BE2C (cell line): ENCODE results near the gene NBAS.

Experiments
- DNase-seq: peaks from one replicate; pipeline ENCODE4 v3.0.0-alpha.2; 2020
- H3K27me3 ChIP-seq: fragments of 250-450 bp; sonication (Bioruptor Pico); 2 replicates; pipeline ENCODE4 v1.5.1; 2020; ENCODE audit warnings: mild to moderate bottlenecking
- H3K36me3 ChIP-seq: fragments of 250-450 bp; sonication (Bioruptor Pico); 2 replicates; pipeline ENCODE4 v1.5.1; 2020; ENCODE audit warnings: mild to moderate bottlenecking
- H3K4me1 ChIP-seq: fragments of 250-450 bp; sonication (Bioruptor Pico); 2 replicates; pipeline ENCODE4 v1.5.1; 2020
- H3K4me3 ChIP-seq: 2 replicates; pipeline ENCODE4 v1.5.1; 2011; ENCODE audit warnings: low read depth, low read length
- H3K9me3 ChIP-seq: fragments of 250-450 bp; sonication (Bioruptor Pico); 2 replicates; pipeline ENCODE4 v1.5.1; 2020
- TF ChIP-seq, protein P1 (sequence below): IDR thresholded peaks from 2 replicates; pipeline ENCODE4 v1.5.1; 2012; ENCODE audit warnings: mild to moderate bottlenecking, low read depth, low read length

NBAS gene

GRCh38 chr2:15425712-15426111 is 135.4 kb downstream of the NBAS start:
- no peaks in the 10 kb centered on the region for H3K36me3 ChIP-seq
- no peaks in the 10 kb centered on the region for H3K9me3 ChIP-seq
- H3K4me3 ChIP-seq = no peak overlapping the region
- no peaks in the 10 kb centered on the region for H3K4me1 ChIP-seq
- H3K27me3 ChIP-seq = no peaks in the 10 kb centered on the region
- DNase-seq = no peak
- TF ChIP-seq, protein P1, sequence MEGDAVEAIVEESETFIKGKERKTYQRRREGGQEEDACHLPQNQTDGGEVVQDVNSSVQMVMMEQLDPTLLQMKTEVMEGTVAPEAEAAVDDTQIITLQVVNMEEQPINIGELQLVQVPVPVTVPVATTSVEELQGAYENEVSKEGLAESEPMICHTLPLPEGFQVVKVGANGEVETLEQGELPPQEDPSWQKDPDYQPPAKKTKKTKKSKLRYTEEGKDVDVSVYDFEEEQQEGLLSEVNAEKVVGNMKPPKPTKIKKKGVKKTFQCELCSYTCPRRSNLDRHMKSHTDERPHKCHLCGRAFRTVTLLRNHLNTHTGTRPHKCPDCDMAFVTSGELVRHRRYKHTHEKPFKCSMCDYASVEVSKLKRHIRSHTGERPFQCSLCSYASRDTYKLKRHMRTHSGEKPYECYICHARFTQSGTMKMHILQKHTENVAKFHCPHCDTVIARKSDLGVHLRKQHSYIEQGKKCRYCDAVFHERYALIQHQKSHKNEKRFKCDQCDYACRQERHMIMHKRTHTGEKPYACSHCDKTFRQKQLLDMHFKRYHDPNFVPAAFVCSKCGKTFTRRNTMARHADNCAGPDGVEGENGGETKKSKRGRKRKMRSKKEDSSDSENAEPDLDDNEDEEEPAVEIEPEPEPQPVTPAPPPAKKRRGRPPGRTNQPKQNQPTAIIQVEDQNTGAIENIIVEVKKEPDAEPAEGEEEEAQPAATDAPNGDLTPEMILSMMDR = no peak

DNA sequence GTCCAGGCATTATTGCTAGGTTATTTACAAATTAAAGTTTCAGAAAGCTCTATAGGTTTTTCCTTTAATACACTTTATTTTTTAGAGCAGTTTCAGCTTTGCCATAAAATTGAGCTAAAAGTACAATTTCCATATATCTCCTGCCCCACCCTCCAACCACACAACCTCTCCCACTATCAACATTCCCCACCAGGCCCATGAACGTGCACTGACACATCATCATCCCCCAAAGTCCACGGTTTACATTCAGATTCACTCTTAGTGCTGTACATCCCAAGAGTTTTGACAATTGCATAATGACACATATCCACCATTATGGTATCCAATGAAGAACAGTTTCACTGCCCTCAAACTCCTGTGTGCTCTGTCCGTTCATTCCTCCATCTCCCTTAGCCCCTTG is 139.4 kb downstream of the NBAS start:
- H3K4me3 ChIP-seq = no peak overlapping the region
- H3K36me3 ChIP-seq = no peaks in the 10 kb centered on the region
- no peaks in the 10 kb centered on the region for H3K27me3 ChIP-seq
- TF ChIP-seq, protein P1 = no peak
- DNase-seq = no peak
- H3K4me1 ChIP-seq = no peaks in the 10 kb centered on the region
- H3K9me3 ChIP-seq = no peaks in the 10 kb centered on the region

- TF ChIP-seq, protein P1 = no peak
- Histone ChIP-seq H3K9me3 (no peaks in the 10 kb centered on the region), H3K4me3 (no peak overlapping the region), H3K36me3 (no peaks in the 10 kb centered on the region; the same call in 1 of the 2 replicates), H3K4me1 (no peaks in the 10 kb centered on the region), H3K27me3 (no peaks in the 10 kb centered on the region)
- DNase-seq = no peak
Measured at GRCh38 chr2:15415748-15416147, 145.4 kb downstream of the NBAS start.

GRCh38 chr2:15412779-15413178 is 148.4 kb downstream of the NBAS start:
- no peaks in the 10 kb centered on the region for H3K9me3 ChIP-seq
- no peaks in the 10 kb centered on the region for H3K27me3 ChIP-seq
- H3K36me3 ChIP-seq = no peaks in the 10 kb centered on the region; the same call in 1 of the 2 replicates
- no peak for DNase-seq
- H3K4me1 ChIP-seq = no peaks in the 10 kb centered on the region
- TF ChIP-seq, protein P1 = no peak
- H3K4me3 ChIP-seq = no peak overlapping the region

- Histone ChIP-seq H3K36me3 (no peaks in the 10 kb centered on the region; the same call in 1 of the 2 replicates), H3K4me1 (no peaks in the 10 kb centered on the region), H3K4me3 (no peak overlapping the region), H3K27me3 (no peaks in the 10 kb centered on the region), H3K9me3 (no peaks in the 10 kb centered on the region)
- no peak for DNase-seq
- TF ChIP-seq, protein P1 = no peak
Measured at GRCh38 chr2:15412309-15412708, 148.8 kb downstream of the NBAS start.

DNA sequence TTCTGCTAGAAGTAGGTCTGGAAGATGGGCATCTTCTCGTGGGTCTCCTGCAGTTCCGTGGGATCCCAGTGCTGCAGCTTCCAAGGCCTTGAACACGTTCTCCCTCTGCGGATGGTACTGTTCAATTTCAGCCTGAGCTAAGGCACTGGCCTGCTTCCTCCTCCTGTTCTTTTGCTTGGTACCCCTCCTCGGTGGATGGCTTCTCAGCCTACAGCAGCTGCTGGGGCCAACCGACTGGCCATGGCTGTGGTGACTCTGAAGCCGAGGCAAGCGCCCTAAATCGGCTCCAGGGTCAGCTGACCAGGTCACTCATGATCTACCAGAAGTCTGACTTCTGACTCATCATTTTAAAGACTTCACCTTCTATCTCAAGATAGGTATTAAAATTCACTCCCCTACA is 150.2 kb downstream of the NBAS start:
- H3K27me3 ChIP-seq = no peaks in the 10 kb centered on the region
- TF ChIP-seq, protein P1 = no peak
- no peaks in the 10 kb centered on the region for H3K4me1 ChIP-seq
- no peaks in the 10 kb centered on the region; the same call in 1 of the 2 replicates for H3K36me3 ChIP-seq
- DNase-seq = no peak
- no peak overlapping the region for H3K4me3 ChIP-seq
- no peaks in the 10 kb centered on the region for H3K9me3 ChIP-seq
